Gastroesophageal sphincter (tissue), 3 donors: ENCODE data around the gene MAFF.

Experiments
- POLR2AphosphoS5 ChIP-seq: sonication (generic); formaldehyde crosslinking; IDR thresholded peaks from one replicate; pipeline ENCODE4 v1.6.1; 2017; ENCODE audit warnings: antibody characterized with exemption
- TF ChIP-seq, protein P1 (sequence below), 4 experiments: fragments of 200-600 bp in 2 of 4; fragments of 450-650 bp in 2 of 4; sonication (generic) in 1 of 4; IDR thresholded peaks; one replicate each; pipeline ENCODE4 v1.5.1; 2017 to 2019; ENCODE audit warnings: antibody characterized with exemption in 4 of 4, mild to moderate bottlenecking in 2 of 4, moderate library complexity in 2 of 4

DNA sequence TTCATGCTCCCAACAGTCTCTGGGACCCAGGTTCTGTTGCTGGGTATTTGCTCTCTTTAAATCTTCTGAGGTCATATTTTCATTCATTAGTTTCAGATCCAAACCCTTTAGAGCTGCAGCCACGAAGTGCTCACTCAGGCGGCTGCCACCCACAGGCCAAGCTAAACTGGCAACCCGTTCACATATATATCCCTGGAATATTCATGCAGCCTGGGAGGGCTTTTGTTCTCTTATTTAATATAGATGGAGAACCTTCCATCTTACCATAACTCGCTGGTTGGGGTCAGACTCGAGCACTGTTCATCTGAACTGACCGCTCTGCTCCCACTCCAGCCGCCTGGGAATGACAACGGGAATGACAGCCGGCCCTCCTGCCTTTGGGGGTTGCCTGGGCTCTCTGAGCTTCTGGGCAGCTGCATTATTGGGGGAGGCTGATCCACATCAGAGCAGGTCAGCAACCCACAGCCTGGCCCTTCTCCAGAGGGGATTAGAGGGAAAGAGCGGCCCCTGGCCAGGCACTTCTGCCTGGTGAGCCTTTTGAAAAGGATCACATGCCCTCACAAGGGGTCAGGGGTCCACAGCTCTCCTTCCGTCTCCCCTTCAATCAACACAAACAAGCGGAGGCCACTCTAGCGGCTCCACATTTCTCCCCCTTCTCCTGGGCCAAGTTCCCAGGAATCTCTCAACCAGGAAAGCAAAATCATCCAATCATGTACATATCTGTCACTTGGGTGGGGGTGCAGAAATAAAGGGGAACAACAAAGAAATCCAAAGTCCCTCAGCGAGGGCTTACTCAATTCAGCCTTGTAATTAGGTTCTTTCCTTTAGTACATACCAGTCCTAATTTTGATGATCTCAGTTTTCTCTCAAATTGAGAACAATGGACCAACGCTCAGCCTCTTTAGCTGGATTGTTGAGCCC is 59.2 kb downstream of the MAFF start:
- TF ChIP-seq POLR2AphosphoS5, result no peak
- TF ChIP-seq, protein P1, sequence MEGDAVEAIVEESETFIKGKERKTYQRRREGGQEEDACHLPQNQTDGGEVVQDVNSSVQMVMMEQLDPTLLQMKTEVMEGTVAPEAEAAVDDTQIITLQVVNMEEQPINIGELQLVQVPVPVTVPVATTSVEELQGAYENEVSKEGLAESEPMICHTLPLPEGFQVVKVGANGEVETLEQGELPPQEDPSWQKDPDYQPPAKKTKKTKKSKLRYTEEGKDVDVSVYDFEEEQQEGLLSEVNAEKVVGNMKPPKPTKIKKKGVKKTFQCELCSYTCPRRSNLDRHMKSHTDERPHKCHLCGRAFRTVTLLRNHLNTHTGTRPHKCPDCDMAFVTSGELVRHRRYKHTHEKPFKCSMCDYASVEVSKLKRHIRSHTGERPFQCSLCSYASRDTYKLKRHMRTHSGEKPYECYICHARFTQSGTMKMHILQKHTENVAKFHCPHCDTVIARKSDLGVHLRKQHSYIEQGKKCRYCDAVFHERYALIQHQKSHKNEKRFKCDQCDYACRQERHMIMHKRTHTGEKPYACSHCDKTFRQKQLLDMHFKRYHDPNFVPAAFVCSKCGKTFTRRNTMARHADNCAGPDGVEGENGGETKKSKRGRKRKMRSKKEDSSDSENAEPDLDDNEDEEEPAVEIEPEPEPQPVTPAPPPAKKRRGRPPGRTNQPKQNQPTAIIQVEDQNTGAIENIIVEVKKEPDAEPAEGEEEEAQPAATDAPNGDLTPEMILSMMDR (IDR thresholded peaks at IDR 0.05), result peak in 2 of 4 experiments; percentile 15 to 24
